Upper lobe of right lung (tissue), 1 donor: ENCODE data around the gene SHANK3. TPM values are rescaled to one million over a fixed set of nuclear protein-coding genes. Genes with fewer than 3 reads are reported as not detected.

Experiments
- ATAC-seq: fragments of 200-7000 bp; cut with Tn5 transposase; one replicate; pipeline ENCODE4 v1.9.1; 2020; ENCODE audit warnings: mild to moderate bottlenecking, moderate library complexity
- DNase-seq: peaks from one replicate; pipeline ENCODE4 v3.0.0-alpha.2; 2020
- H3K27ac ChIP-seq: fragments of 200-600 bp; one replicate; pipeline ENCODE4 v1.8.0; 2022
- H3K27me3 ChIP-seq: fragments of 200-600 bp; one replicate; pipeline ENCODE4 v1.8.0; 2022; ENCODE audit warnings: mild to moderate bottlenecking
- H3K36me3 ChIP-seq: fragments of 200-600 bp; one replicate; pipeline ENCODE4 v1.8.0; 2022
- H3K4me1 ChIP-seq: fragments of 200-600 bp; one replicate; pipeline ENCODE4 v1.8.0; 2022
- H3K4me3 ChIP-seq: fragments of 200-600 bp; one replicate; pipeline ENCODE4 v1.8.0; 2022; ENCODE audit warnings: mild to moderate bottlenecking
- H3K9me3 ChIP-seq: fragments of 200-600 bp; one replicate; pipeline ENCODE4 v1.8.0; 2022
- intact Hi-C: fragments of 100-400 bp; cut with DNase I; formaldehyde crosslinking; loops from one replicate; pipeline ENCODE4 v1.11.0; 2022
- total RNA-seq: library from RNA; stranded (reverse); fragmentation: NEBNext Ultra II Directional; extraction: Animal tissue kit (Norgen Biotek cat#: 25700); gene quantifications from one replicate; pipeline ENCODE4 v1.2.1, GENCODE V29; 2021
- TF ChIP-seq, protein P1 (sequence below): fragments of 200-600 bp; IDR thresholded peaks from one replicate; pipeline ENCODE4 v1.8.0; 2022; ENCODE audit warnings: antibody characterized with exemption
- donor health status: DM: no; HTN: yes; CAD: no; lungs with severe emphysema.

Gene SHANK3
- total RNA-seq, 1 donor from 2014 or later: 59.9 TPM

GRCh38 chr22:50673231-50674129, 857 bp downstream of the SHANK3 start:
- Histone ChIP-seq H3K36me3 (no peaks in the 10 kb centered on the region), H3K4me3 (peak overlapping the region; percentile 51), H3K27ac (peak overlapping the region; percentile 69), H3K9me3 (no peaks in the 10 kb centered on the region), H3K4me1 (no peaks in the 10 kb centered on the region), H3K27me3 (peaks cover 17% of the 10 kb centered on the region)
- TF ChIP-seq, protein P1, sequence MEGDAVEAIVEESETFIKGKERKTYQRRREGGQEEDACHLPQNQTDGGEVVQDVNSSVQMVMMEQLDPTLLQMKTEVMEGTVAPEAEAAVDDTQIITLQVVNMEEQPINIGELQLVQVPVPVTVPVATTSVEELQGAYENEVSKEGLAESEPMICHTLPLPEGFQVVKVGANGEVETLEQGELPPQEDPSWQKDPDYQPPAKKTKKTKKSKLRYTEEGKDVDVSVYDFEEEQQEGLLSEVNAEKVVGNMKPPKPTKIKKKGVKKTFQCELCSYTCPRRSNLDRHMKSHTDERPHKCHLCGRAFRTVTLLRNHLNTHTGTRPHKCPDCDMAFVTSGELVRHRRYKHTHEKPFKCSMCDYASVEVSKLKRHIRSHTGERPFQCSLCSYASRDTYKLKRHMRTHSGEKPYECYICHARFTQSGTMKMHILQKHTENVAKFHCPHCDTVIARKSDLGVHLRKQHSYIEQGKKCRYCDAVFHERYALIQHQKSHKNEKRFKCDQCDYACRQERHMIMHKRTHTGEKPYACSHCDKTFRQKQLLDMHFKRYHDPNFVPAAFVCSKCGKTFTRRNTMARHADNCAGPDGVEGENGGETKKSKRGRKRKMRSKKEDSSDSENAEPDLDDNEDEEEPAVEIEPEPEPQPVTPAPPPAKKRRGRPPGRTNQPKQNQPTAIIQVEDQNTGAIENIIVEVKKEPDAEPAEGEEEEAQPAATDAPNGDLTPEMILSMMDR: no peak
- intact Hi-C loops: no loop called here
- ATAC-seq (no peak), DNase-seq (no peak)

DNA sequence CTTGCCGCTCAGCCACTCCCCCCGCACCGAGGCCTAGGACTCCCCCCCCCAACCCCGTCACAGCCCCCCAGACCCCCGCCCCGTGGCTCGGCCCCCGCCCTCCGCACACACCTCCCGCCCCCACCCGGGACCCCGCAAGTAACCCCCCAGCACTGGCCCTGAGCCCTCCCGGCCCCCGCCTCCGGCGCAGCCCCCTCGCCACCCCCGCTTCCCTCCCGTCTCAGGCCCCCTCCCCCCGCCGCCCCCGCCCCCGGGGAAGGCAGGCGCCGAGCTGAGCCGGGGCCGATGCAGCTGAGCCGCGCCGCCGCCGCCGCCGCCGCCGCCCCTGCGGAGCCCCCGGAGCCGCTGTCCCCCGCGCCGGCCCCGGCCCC, 1.5 kb downstream of the SHANK3 start:
- H3K27ac ChIP-seq: peak overlapping the region; percentile 69
- DNase-seq: no peak
- TF ChIP-seq, protein P1: no peak
- no peak for ATAC-seq
- no peaks in the 10 kb centered on the region for H3K36me3 ChIP-seq
- peaks cover 17% of the 10 kb centered on the region for H3K27me3 ChIP-seq
- H3K9me3 ChIP-seq: no peaks in the 10 kb centered on the region
- no peaks in the 10 kb centered on the region for H3K4me1 ChIP-seq
- intact Hi-C loops: no loop called here
- H3K4me3 ChIP-seq: peak overlapping the region; percentile 51

DNA sequence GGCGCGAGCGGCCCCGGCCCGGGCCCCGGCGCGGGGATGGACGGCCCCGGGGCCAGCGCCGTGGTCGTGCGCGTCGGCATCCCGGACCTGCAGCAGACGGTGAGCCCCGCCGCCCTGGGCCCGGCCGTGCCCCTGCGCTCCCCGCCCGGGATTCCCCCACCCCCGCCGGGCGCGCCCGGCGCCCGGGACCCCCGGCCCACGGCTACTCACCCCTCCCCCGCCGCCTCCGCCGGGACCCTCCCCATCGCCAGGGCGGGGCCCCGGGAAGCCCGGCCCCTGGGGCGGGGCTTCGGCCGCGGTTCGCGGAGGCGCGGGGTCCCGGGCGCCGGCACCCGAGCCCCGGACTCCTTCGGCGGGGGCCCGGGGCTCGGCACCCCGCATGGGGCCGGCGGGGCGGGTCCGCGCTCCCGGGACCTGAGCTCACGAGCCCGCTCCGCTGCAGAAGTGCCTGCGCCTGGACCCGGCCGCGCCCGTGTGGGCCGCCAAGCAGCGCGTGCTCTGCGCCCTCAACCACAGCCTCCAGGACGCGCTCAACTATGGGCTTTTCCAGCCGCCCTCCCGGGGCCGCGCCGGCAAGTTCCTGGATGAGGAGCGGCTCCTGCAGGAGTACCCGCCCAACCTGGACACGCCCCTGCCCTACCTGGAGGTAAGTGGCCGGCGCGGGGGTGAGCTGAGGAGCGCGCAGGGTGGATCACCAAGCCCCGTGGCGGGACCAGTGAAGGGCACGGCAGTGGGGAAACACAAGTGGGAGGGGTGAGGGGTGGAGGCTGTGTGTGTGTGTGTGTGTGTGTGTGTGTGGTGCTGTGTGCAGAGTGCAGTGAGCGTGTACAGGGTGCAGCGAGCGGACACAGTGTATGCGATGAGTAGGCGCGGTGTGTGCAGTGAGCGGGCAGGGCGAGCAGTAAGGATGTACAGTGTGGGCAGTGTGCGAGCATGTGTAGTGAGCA, 2.3 kb downstream of the SHANK3 start:
- peak overlapping the region; percentile 51 for H3K4me3 ChIP-seq
- peak; percentile 90 for DNase-seq
- peaks cover 17% of the 10 kb centered on the region for H3K27me3 ChIP-seq
- TF ChIP-seq, protein P1: no peak
- intact Hi-C loops: no loop called here
- H3K4me1 ChIP-seq: no peaks in the 10 kb centered on the region
- peak; percentile 66 for ATAC-seq
- peak overlapping the region; percentile 42 for H3K27ac ChIP-seq
- H3K9me3 ChIP-seq: no peaks in the 10 kb centered on the region
- H3K36me3 ChIP-seq: no peaks in the 10 kb centered on the region

DNA sequence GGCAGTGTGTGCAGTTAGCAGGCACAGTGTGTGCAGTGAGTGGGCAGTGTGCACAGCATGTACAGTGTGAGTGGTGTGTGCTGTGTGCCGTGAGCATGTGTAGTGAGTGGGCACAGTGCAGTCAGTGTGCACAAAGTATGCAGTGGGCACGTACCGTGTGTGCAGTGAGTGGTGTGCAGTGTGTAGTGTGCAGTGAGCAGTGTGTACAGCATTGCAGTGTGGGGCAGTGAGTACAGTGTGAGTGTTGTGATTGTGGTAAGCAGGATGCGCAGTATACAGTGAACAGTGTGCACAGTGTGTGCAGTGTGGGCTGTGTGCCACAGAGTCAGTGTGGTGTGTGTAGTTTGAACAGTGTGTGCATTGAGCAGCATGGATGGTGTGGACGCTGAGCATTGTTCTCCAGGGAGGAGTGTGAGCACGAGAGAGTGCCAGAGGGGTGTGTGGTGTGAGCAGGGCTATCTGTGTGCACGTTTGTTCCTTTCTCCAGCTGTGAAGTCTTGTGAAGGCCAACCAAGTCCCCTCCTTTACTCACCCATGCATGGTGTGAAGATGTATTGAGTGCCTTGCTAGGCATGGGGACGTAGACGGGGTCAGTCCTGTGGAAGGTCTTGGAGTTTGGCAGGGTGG, 3.0 kb downstream of the SHANK3 start:
- TF ChIP-seq, protein P1: no peak
- no peaks in the 10 kb centered on the region for H3K4me1 ChIP-seq
- no peaks in the 10 kb centered on the region for H3K9me3 ChIP-seq
- DNase-seq (no peak), ATAC-seq (no peak)
- intact Hi-C loops: no loop called here
- peaks cover 17% of the 10 kb centered on the region for H3K27me3 ChIP-seq
- H3K4me3 ChIP-seq: peak overlapping the region; percentile 51
- no peak overlapping the region for H3K27ac ChIP-seq
- H3K36me3 ChIP-seq: no peaks in the 10 kb centered on the region

DNA sequence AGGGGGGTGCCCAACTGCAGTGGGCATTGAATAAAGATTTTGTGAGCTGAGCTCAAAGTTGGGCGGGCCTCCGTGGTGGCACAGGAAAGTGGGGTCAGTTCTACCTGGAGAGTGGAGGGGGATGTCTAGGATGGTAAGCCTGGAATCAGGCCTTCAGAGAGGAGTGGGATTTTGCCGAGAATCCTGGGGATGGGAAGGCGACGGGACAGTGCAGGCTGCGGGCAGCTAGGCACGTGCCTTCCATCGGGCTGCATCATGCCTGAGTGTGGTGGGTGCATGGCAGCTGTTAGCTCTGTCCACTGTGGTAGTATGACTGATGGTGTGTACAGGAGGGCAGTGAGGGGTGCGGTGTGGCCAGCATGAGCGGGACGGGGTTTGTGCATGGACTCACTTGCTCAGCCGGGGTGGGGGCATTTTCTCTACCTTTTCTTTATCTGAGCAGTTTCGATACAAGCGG, 3.6 kb downstream of the SHANK3 start:
- no peak for DNase-seq
- no peaks in the 10 kb centered on the region for H3K36me3 ChIP-seq
- ATAC-seq: no peak
- H3K4me3 ChIP-seq: peak overlapping the region; percentile 51
- no peak overlapping the region for H3K27ac ChIP-seq
- no peaks in the 10 kb centered on the region for H3K9me3 ChIP-seq
- peaks cover 17% of the 10 kb centered on the region for H3K27me3 ChIP-seq
- no peaks in the 10 kb centered on the region for H3K4me1 ChIP-seq
- TF ChIP-seq, protein P1: no peak
- intact Hi-C loops: no loop called here
